ENCODE data around the gene CEP120.
"Not testable (repeated sequence)": the region's sequence is repeated elsewhere in the genome, so short reads cannot be mapped to it uniquely, and the experiment has no call there.

CEP120 gene

DNA sequence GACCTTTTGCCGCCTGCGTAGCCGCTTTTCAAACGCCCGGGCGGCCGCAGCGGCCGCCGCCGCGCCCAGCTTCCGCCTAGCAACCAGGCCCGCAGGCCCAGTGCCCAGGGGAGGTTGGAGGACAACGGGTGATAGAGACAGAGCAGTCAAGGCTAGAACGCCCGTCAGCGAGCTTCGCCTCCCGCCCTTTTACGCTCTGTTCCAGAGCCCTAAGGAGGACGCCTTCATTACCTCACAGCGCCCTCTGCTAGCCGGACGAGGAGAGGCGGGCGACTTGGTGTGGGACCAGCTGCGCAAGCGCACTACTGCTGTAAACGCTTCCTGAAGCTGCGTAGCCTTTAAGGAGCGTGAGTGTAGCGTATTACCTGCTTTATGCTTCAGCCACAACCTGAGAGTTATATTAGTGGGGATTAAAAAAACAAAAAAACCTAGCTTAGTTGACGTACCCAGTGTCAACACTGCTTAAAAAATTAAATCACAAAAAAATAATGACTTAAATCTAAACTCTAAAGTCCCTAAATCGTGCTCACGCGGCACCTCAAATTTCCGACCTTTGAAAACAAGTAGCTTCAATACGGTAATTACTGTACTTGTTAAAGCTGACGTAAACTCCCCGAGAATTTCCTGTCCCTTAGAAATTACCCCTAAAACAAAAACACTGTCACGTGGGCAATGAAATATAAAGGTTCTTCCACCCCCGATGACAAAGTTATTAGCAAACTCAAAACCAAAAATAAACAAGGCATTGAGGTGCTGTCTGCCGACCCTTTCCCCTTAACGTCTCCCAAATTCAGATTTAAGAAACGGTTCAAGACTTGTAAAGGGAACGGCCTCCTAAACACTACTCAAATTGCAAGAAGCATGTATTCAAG, at the start of gene CEP120:
Gene CEP120 (minus strand): TSS at position 126 of the 872 bp plus-strand sequence. CDS start 405 bp downstream, outside the sequence.
- peak; percentile 91 for DNase-seq

DNA sequence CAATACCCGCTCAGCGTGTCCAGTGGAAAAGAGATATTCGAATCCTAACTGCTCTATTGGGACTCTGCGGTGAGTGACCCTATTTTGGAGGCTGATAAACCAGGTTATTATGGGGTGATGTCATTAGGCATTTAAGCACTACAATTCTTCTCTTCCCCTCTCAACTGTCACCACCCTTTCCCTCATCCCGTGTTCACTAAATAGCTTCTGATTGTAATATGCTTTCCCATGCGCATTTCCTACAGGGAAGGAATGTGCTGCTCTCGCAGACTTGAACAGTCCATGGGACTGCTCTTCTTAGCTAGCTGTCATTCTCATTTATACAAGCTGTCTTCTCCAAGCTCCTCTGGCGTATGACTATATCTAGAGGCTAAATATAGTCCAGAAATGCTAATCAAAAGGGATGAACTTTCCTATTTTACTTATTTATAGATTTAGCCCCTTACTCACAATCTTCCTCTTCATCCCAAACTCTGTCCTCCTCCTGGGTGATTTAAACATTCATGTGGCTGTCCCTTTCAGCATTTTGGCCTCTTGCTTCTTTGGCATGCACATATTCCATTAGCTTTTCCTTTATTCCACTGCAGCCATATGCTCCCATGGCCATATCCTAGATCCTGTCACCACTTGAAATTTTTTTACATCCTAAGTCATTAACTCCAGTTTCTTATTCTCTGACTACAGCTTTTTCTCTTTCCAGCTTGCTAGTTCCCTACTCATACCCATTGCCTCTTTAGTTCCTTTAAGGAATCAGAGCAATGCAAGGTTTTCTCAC, 49.1 kb upstream of the CEP120 start:
- no peak for DNase-seq

DNA sequence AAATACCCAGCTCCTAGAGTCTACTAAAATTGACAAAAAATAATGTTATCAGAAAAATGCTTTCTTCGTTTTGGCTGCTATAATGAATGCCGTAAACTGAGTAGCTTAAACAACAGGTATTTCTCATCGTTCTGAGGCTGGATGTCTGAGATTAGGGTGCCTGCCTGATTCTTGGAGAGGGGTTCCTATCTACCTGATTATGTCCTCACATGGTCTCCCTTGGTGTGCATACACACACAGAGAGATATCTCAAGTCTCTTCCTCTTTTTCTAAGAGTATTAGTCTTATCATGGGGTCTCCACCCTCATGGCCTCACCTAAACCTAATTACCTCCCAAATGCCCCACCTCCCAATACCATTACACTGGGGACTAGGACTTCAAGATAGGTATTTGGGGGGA, 48.2 kb upstream of the CEP120 start:
- DNase-seq = no peak

- not testable (repeated sequence) for DNase-seq
These were observed 43.6 kb upstream of the CEP120 start for GRCh38 chr5:123466839-123467238.

DNA sequence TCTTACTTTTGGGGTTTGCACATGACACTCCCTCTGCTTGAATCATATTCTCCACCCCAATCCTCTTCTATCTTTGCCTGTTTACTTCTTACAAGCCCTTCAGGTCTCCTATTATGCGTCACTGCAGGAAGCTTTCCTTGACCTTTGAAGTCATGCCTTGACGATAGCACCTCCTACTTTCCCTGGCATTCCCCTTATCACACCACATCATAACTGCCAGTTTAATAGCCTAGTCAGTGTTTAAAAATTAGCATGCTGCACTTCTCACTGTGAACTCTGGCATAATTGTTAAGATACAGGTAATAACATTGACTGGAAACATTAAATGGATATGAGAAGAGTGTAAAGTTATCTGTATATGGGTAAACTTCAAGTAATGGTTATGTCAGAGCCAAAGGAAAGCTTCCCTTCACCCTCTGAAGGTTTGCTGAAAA, 37.1 kb upstream of the CEP120 start:
- DNase-seq = no peak

- DNase-seq = not testable (repeated sequence)
These were observed 35.8 kb upstream of the CEP120 start for GRCh38 chr5:123458994-123459393.

GRCh38 chr5:123456242-123456641, 33.0 kb upstream of the CEP120 start:
- DNase-seq = no peak

DNA sequence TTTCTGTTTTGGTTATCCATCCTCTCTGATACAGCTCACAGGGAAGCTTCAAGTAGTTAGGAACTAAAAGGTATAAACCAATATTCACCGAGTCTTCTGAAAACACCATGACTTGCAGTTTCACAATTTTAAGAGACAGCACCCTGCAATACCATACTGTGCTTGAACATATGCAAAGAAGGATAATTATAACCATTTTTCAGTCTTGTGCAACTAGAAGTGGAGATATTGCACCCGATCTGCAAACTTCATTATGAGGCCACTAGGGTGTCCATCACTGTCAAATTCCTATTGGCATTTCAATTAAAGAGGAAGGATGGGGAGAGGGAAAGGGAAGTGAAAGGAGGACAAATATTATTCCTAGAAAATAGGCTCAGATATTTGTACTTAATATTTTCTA, 32.4 kb upstream of the CEP120 start:
- peak; percentile 25 for DNase-seq

GRCh38 chr5:123455095-123455494, 31.9 kb upstream of the CEP120 start:
- peak; percentile 95 for DNase-seq

- no peak for DNase-seq
These were observed 31.2 kb upstream of the CEP120 start for GRCh38 chr5:123454259-123454911.

DNA sequence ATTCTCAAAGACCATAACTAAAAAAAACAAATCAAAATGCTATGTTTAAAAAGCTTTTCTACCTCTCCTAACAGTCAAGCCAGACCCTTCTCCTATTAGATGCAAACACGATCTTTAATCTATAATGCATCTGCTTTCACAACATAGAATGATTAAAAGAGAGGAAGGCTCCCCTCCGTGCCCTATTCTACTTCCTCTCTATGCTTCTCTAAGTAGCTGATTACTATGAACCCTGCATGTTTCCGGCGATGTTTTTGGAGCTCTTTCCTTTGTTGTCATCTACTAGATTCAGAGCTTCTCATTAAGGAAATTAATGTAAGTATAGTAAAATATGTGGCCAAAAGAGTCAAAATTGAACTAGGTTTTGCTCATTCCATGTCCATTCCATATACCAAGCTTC, 29.2 kb upstream of the CEP120 start:
- DNase-seq = no peak

DNA sequence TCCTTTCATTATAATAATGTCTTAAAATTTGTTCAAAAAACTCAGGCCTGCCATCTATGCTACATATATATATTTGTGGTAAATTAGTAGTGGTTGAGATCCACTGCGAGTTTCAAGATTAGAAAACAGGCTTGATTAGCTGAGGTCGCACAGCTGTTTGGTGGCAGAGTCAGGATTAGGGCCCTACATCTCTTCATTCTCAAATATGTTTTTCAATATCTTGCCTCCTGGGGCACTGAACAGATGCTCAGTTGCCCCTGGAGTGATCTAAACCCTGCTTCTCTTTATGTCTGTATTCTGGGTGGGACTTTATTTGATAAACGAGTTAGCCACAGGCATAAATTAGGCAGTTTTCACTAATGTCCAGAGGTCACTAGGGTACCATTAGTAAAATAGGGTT, 27.8 kb upstream of the CEP120 start:
- peak; percentile 79 for DNase-seq

DNA sequence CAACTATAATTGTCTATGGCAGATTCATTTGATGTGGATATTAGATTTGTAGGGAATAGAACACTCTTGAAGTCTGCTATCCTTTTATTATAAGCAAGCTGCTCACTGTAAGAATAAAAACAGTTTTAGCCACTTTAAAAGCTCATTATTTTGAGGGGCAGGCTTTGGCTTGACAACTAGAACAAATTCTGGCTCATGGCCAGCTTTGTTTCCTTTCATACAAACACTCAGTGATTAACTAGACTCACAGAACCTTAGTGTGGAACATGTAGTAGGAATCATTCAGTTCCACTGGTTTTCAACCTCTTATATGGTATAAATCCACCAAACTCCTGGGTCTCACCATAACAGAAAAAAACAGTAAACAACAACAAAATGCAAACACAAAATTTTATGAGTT, 27.4 kb upstream of the CEP120 start:
- peak; percentile 25 for DNase-seq

GRCh38 chr5:123450114-123450513, 26.9 kb upstream of the CEP120 start:
- no peak for DNase-seq

DNA sequence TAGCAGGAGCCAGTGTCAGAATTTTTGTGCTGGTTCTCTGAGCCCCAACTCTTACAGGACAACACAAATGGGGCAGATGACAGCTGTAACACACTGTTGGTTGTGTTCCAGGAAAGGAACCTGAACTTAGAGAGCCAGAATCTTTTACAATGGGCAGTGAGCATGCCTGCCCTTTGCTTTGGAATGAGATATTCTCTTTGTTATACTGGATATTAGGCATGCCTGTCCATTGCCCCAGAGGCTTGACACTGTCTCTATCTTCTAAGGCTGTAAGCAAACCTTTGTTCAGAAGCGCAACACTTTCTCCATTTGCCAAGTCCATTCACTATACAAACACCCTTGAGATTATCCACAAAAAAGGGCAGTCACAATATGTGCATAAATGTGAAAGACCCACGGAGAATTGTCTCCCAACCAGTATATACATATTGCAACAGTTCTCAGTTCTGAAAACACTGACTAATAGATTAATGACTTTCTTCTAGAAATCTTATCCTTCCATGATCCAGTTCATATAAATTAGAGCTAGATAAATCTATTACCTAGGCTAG, 26.3 kb upstream of the CEP120 start:
- DNase-seq = no peak

GRCh38 chr5:123448743-123449142, 25.5 kb upstream of the CEP120 start:
- DNase-seq = no peak

GRCh38 chr5:123448017-123448617, 24.9 kb upstream of the CEP120 start:
- no peak for DNase-seq

- no peak for DNase-seq
These were observed 20.8 kb upstream of the CEP120 start for GRCh38 chr5:123444016-123444415.

- DNase-seq = no peak
These were observed 18.2 kb upstream of the CEP120 start for GRCh38 chr5:123441408-123441807.

DNA sequence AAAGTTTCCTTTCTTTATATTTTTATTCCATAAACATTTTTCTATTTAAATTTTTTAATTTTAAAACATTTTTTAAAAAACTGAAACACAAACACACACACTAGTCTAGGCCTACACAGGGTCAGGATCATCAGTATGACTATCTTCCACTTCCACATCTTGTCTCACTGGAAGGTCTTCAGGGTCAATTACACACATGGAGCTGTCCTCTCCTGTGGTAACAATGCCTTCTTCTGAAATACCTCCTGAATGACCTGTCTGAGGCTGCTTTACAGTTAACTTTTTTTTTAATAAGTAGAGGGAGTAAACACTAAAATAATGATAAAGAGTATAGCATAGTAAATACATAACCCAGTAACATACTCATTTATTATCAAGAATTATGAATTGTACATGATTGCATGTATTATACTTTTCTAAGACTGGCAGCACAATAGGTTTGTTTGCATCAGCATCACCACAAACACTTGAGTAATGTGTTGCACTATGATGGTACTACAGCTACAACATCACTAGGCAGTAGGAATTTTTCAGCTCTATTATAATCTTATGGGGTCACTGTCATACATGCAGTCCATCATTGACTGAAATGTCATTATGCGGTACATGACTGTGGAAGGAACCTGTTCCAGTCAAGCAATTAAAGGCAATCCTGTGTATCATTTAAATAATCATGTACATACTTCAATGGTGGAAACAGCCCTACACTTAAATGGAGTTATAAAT, 17.4 kb upstream of the CEP120 start:
- DNase-seq = no peak

DNA sequence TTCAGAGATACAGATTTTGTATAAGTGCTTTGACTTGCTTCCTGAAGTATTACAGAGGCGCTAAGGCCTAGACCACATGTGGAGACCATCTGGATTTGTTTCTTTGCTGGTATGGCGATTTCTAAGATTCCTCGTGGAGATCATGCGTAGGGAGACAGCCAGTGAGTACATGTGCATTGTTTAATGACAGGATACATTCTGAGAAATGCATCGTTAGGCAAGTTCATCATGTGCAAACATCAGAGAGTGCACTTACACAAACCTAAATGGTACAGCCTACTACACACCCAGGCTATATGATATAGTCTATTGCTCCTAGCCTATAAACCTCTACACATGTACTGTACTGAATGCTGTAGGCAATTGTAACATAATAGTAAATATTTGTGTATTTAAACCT, 16.5 kb upstream of the CEP120 start:
- DNase-seq = peak; percentile 27

GRCh38 chr5:123438902-123439301, 15.7 kb upstream of the CEP120 start:
- no peak for DNase-seq

Measured in NCI-H524 treated with DMSO at 0.1 percent for 48 hours (cell line).